Measurements from ENCODE around the gene PTPRG. TPM values are rescaled to one million over a fixed set of nuclear protein-coding genes. Genes with fewer than 3 reads are reported as not detected.

PTPRG gene
- total RNA-seq, 1 donor from 2014 or later: 11.1 TPM

DNA sequence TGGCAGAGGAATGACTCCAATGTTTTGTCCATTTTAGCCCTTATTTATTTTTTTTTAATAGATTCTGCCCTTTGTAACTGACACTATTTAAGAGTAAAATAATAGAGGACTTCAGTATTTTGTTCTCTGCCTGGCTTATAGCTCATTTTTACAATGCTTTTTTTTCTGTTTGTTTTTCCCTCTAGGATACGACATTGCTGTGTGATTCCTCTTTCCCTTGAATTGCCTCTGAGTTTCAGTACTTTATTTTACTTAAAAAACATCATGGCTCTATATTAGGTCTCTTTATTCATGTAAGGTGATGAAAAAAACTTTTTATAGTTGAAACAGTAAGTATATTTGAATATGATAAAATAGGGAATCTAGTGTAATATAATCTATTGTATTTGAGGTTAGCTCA is 179.1 kb downstream of the PTPRG start:
- TF ChIP-seq, protein P1, sequence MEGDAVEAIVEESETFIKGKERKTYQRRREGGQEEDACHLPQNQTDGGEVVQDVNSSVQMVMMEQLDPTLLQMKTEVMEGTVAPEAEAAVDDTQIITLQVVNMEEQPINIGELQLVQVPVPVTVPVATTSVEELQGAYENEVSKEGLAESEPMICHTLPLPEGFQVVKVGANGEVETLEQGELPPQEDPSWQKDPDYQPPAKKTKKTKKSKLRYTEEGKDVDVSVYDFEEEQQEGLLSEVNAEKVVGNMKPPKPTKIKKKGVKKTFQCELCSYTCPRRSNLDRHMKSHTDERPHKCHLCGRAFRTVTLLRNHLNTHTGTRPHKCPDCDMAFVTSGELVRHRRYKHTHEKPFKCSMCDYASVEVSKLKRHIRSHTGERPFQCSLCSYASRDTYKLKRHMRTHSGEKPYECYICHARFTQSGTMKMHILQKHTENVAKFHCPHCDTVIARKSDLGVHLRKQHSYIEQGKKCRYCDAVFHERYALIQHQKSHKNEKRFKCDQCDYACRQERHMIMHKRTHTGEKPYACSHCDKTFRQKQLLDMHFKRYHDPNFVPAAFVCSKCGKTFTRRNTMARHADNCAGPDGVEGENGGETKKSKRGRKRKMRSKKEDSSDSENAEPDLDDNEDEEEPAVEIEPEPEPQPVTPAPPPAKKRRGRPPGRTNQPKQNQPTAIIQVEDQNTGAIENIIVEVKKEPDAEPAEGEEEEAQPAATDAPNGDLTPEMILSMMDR (IDR thresholded peaks at IDR 0.05; ENCODE audit: insufficient read depth, low read length, severe bottlenecking): no peak
- no peak overlapping the region for H3K4me3 ChIP-seq (ENCODE audit: low read depth, low read length)
- FAIRE-seq (no peak), DNase-seq (ENCODE audit: low read depth) (no peak)
- no peaks in the 10 kb centered on the region for H3K36me3 ChIP-seq (ENCODE audit: control insufficient read depth, insufficient read depth, low read length)
- H3K27me3 ChIP-seq (ENCODE audit: control insufficient read depth, insufficient read depth, low read length): no peaks in the 10 kb centered on the region

DNA sequence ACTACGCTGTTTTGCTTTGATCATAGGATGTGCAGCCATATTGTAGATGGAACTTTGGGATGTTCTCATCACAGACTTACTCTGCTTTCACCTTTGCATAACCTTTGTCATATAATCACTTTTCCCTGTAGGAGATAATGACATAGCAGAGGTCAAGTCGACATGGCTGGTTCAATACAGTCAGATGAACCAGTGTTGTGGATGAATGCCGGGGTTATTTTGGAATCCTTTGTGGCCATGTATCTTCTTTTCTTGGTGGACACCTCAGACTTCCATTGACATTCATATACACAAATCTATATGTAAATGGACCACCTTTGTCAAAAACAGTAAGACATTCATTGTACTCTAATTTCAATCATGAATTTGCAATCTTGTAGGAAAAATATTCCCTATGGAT is 180.2 kb downstream of the PTPRG start:
- Histone ChIP-seq H3K4me3 (ENCODE audit: low read depth, low read length) (no peak overlapping the region), H3K27me3 (ENCODE audit: control insufficient read depth, insufficient read depth, low read length) (no peaks in the 10 kb centered on the region), H3K36me3 (ENCODE audit: control insufficient read depth, insufficient read depth, low read length) (no peaks in the 10 kb centered on the region)
- FAIRE-seq: peak; percentile 43
- TF ChIP-seq, protein P1 (IDR thresholded peaks at IDR 0.05; ENCODE audit: insufficient read depth, low read length, severe bottlenecking): no peak
- no peak for DNase-seq (ENCODE audit: low read depth)

GRCh38 chr3:61742006-61742405 is 180.6 kb downstream of the PTPRG start:
- H3K36me3 ChIP-seq (ENCODE audit: control insufficient read depth, insufficient read depth, low read length): no peaks in the 10 kb centered on the region
- no peak overlapping the region for H3K4me3 ChIP-seq (ENCODE audit: low read depth, low read length)
- no peak for DNase-seq (ENCODE audit: low read depth)
- H3K27me3 ChIP-seq (ENCODE audit: control insufficient read depth, insufficient read depth, low read length): no peaks in the 10 kb centered on the region
- FAIRE-seq: no peak
- TF ChIP-seq, protein P1 (IDR thresholded peaks at IDR 0.05; ENCODE audit: insufficient read depth, low read length, severe bottlenecking): no peak

DNA sequence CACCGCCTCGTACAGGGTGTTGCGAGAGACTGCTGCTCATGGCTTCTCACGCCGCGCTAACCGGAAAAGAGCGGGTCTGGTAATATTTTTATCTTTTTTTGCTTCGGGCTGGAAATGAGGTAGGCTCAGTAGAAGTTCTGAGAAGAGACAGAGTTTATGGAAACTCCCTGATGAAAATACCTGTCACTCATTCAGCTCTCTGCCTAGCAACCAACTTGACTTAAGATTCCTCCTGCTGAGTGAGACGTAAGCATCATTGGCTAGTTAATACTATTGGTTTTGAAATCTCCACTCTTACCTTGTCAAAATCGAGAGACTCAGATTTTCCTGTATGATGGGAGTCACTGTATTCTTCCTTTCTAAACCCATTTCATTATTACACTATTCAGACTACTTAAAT is 181.7 kb downstream of the PTPRG start:
- TF ChIP-seq, protein P1 (IDR thresholded peaks at IDR 0.05; ENCODE audit: insufficient read depth, low read length, severe bottlenecking): no peak
- DNase-seq (ENCODE audit: low read depth): no peak
- Histone ChIP-seq H3K27me3 (ENCODE audit: control insufficient read depth, insufficient read depth, low read length) (no peaks in the 10 kb centered on the region), H3K36me3 (ENCODE audit: control insufficient read depth, insufficient read depth, low read length) (no peaks in the 10 kb centered on the region), H3K4me3 (ENCODE audit: low read depth, low read length) (no peak overlapping the region)
- FAIRE-seq: no peak

- FAIRE-seq (no peak), DNase-seq (ENCODE audit: low read depth) (no peak)
- TF ChIP-seq, protein P1 (IDR thresholded peaks at IDR 0.05; ENCODE audit: insufficient read depth, low read length, severe bottlenecking): no peak
- Histone ChIP-seq H3K4me3 (ENCODE audit: low read depth, low read length) (no peak overlapping the region), H3K27me3 (ENCODE audit: control insufficient read depth, insufficient read depth, low read length) (no peaks in the 10 kb centered on the region), H3K36me3 (ENCODE audit: control insufficient read depth, insufficient read depth, low read length) (no peaks in the 10 kb centered on the region)
Measured at GRCh38 chr3:61743686-61744242, 182.4 kb downstream of the PTPRG start.

DNA sequence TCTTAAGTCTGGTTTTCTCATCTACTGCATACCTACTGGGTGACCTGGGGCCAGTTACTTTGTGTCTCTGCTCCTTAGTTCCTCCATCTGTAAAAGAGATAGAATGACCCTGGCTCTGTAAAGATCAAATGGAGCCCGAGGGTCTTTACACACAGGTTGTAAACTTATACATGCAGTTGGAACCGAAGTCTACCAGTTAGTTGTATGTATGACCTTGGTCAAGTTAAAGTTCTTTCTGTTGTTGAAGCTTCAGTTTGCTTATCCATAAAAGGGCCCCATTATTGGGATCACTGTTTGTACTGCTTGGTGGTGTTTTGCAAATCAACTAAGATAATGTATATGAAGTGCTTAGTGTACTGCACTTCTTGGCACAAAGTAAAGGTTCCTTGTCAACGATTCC is 186.9 kb downstream of the PTPRG start:
- DNase-seq (ENCODE audit: low read depth) (no peak), FAIRE-seq (no peak)
- TF ChIP-seq, protein P1 (IDR thresholded peaks at IDR 0.05; ENCODE audit: insufficient read depth, low read length, severe bottlenecking): no peak
- no peaks in the 10 kb centered on the region for H3K27me3 ChIP-seq (ENCODE audit: control insufficient read depth, insufficient read depth, low read length)
- H3K4me3 ChIP-seq (ENCODE audit: low read depth, low read length): no peak overlapping the region
- no peaks in the 10 kb centered on the region for H3K36me3 ChIP-seq (ENCODE audit: control insufficient read depth, insufficient read depth, low read length)
